HG02588 (cell line): ENCODE measurements around the gene NDUFS6.
"Not testable (repeated sequence)": the region's sequence is repeated elsewhere in the genome, so short reads cannot be mapped to it uniquely, and the experiment has no call there.

Experiments
- ATAC-seq: cut with Tn5 transposase; IDR thresholded peaks from one replicate; pipeline ENCODE4 v1.9.1; 2021; ENCODE audit warnings: mild to moderate bottlenecking, moderate library complexity; ENCODE audit not compliant: unreplicated experiment

Gene NDUFS6

GRCh38 chr5:1831257-1831656 lies 30.1 kb downstream of the NDUFS6 start:
- ATAC-seq, result no peak

DNA sequence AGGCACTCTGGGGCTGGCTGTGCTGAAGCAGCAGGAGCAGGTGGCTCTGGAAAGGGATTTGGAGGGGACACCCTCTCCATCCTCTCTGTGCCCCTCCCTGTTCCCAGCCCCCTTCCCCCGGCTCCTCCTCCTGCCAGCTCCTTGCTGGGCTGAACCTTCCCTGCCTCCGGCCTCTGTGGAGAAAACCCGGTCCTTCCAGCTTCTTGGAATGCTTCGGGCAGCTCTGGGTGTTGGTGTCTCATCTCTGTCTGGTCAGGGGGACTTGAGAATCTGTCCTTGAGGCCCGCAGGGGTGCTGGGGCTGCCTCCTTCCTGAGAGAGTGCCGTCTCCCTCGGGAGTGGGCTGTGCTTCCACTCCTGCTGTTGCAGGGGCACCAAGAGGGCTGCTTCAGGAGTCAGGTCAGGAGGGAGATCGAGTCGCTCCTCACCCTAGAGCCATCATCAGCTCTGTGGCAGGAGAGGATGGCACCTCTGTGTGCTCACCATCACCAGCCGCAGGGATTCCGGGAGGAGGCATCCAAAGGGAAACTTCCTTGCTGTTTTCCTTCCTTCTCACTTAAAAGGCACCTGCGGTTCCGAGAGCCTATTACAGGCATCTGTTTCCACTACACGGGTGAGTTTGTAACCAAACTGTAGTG lies 30.6 kb downstream of the NDUFS6 start:
- no peak for ATAC-seq

GRCh38 chr5:1832511-1833250 lies 31.5 kb downstream of the NDUFS6 start:
- ATAC-seq, result no peak

- no peak for ATAC-seq
Measured at GRCh38 chr5:1833264-1834021, 32.2 kb downstream of the NDUFS6 start.

- ATAC-seq, result no peak
Measured at GRCh38 chr5:1834022-1834551, 32.9 kb downstream of the NDUFS6 start.

DNA sequence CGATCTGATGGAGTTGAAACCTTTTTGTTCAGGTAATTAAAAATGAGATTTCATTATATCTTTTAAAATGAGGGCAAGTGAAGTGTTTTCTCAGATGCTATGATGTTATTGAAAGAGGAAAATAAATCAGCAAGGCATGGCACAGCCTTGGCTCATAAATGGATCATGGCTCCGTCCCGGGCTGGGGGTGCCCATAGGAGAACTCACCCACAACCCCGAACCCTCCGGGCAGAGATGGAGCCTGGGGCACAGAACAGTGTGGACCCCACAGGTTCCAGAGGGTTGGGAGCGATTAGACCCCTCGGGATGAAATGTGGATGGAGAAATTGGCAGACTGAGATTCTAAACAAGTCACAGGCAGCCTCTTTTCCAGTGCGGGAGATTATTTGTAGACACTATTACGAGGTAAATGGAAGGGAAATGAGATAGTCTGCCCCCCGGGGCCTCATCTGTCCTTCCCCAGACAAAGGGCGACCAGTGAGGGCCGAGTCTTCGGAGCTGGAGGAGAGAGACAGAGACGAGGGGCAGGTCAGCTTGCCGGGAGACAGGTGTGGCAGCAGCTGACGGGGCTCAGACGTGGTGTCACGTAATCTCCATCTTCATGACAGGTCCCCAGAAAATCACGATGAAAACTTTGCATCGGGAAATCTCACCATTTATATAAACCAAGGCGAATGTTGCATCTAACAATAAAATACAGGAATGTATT lies 33.7 kb downstream of the NDUFS6 start:
- ATAC-seq, result no peak

GRCh38 chr5:1835431-1835830 lies 34.2 kb downstream of the NDUFS6 start:
- no peak for ATAC-seq

GRCh38 chr5:1836176-1836890 lies 35.1 kb downstream of the NDUFS6 start:
- no peak for ATAC-seq

- ATAC-seq, result no peak
Measured at GRCh38 chr5:1836891-1837880, 36.0 kb downstream of the NDUFS6 start.

DNA sequence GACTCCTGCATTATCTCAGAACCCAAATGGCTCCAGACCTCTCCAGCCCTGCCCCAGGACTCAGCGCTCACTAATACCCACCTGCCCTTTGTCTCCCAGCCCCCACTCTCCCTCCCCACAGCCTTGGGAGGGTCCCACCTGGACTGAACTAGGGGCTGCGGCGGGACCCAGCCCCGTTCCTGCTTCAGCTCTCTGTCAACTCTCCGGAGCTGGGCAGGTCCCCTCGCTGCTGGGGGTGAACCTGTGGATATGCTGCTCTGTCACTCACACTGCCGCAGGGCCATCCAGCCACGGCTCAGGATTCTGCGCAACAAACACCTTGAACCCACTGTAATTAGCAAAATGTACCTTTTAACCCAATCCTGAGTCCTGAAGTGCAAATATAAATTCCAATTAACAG lies 36.8 kb downstream of the NDUFS6 start:
- ATAC-seq, result no peak

DNA sequence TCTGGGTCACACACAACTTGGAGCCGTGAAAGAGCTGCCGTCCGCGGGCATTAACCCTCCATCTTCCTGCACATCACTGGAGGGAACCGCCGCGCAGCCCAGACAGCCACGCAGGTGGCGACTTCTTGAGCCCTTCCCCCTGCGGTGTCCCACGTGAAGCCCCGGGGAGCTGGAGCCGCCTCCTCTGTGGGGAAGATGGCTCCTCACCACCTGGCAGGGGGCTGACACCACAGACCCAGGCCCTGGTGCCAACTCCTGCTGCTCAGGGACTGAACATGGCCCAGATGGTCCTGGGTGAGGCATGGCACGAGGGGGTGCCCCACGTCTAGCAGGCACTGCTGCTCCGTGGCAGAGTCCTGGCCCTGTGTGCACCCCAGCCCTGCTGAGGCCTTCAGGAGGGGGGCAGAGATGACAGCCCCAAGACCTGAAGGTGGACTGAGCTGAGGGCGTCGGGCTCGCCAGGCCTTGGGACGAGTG lies 38.9 kb downstream of the NDUFS6 start:
- no peak for ATAC-seq

DNA sequence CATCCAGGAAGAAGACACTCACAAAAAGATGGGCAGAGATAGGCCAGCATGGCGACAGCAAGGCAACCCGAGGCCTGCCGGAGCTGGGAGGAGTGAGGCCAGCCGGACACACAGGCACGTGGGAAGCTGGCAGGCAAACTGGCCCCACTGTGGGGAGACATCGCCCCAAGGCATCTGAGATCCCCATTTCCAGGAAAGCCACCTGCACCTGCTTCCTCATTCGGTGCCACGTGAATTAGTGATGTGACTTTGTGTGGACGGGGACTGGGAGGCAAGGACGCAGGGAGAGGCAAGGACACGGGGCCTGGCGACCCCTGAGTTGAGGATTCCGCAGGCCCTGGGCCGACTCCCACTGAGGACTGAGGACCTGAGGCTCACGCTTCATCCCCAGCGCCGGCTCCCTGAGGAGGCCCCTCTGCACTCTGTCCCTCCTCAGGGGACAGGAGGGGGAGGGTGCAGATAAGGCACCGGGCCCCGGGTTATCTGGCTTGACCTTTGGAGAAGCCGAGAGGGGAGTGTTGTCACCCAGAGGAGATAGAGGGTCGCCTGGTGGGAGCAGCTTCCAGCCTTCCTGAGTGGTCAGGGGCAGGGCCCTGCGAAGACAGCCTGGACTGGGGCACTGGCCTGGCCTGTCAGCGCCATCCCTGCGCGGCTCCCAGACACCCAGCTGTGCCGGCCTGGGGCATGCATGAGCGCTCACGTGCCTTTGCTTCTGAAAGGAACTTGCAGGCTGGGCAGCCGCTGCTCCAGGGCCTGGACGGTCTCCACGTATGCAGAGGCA lies 39.7 kb downstream of the NDUFS6 start:
- ATAC-seq, result no peak

- no peak for ATAC-seq
Measured at GRCh38 chr5:1842004-1842819, 41.0 kb downstream of the NDUFS6 start.

GRCh38 chr5:1843761-1844160 lies 42.6 kb downstream of the NDUFS6 start:
- ATAC-seq, result not testable (repeated sequence)

GRCh38 chr5:1844708-1845436 lies 43.7 kb downstream of the NDUFS6 start:
- ATAC-seq, result no peak

- ATAC-seq, result no peak
Measured at GRCh38 chr5:1845696-1846095, 44.5 kb downstream of the NDUFS6 start.

GRCh38 chr5:1846583-1846982 lies 45.4 kb downstream of the NDUFS6 start:
- no peak for ATAC-seq
